Left renal pelvis (tissue), 4 donors: ENCODE data around the gene PLBD2. TPM values are rescaled to one million over a fixed set of nuclear protein-coding genes. Genes with fewer than 3 reads are reported as not detected.

ENCODE experiments used
- DNase-seq, 4 donors: peaks; one replicate each; pipeline ENCODE4 v3.0.0-alpha.2; 2013; ENCODE audit warnings: low read depth in 4 of 4, low spot score in 3 of 4
- polyA plus RNA-seq, 4 donors: library from polyadenylated mRNA; unstranded; fragments of 120-200 nt; gene quantifications; one replicate each; pipeline ENCODE4 v1.2.1, GENCODE V29; 2013; ENCODE audit not compliant: insufficient read length in 4 of 4

PLBD2 gene
- polyA plus RNA-seq, 4 donors, result 17.1 to 28.0 (median 23.0) TPM

- DNase-seq, result no peak
Measured at GRCh38 chr12:113368331-113368730, 9.9 kb downstream of the PLBD2 start.

- DNase-seq, result no peak
Measured at GRCh38 chr12:113369391-113369985, 11.1 kb downstream of the PLBD2 start.

- no peak for DNase-seq
Measured at GRCh38 chr12:113370923-113371682, 12.7 kb downstream of the PLBD2 start.

GRCh38 chr12:113371808-113372207, 13.4 kb downstream of the PLBD2 start:
- no peak for DNase-seq

GRCh38 chr12:113372371-113372770, 14.0 kb downstream of the PLBD2 start:
- DNase-seq, result no peak

GRCh38 chr12:113373440-113373839, 15.1 kb downstream of the PLBD2 start:
- no peak for DNase-seq

GRCh38 chr12:113373969-113374368, 15.6 kb downstream of the PLBD2 start:
- no peak for DNase-seq

GRCh38 chr12:113374823-113375428, 16.5 kb downstream of the PLBD2 start:
- DNase-seq, result no peak

GRCh38 chr12:113378291-113378690, 19.9 kb downstream of the PLBD2 start:
- no peak for DNase-seq

- no peak for DNase-seq
Measured at GRCh38 chr12:113381220-113381619, 22.8 kb downstream of the PLBD2 start.

- DNase-seq, result no peak
Measured at GRCh38 chr12:113382206-113382605, 23.8 kb downstream of the PLBD2 start.

GRCh38 chr12:113384778-113385177, 26.4 kb downstream of the PLBD2 start:
- DNase-seq, result no peak

GRCh38 chr12:113385282-113385882, 27.0 kb downstream of the PLBD2 start:
- no peak for DNase-seq

GRCh38 chr12:113386866-113387566, 28.6 kb downstream of the PLBD2 start:
- no peak for DNase-seq

- DNase-seq, result no peak
Measured at GRCh38 chr12:113387631-113388030, 29.2 kb downstream of the PLBD2 start.

- no peak for DNase-seq
Measured at GRCh38 chr12:113388351-113388750, 30.0 kb downstream of the PLBD2 start.

GRCh38 chr12:113390064-113391043, 32.0 kb downstream of the PLBD2 start:
- DNase-seq, result no peak

- DNase-seq, result no peak
Measured at GRCh38 chr12:113391145-113391544, 32.8 kb downstream of the PLBD2 start.

GRCh38 chr12:113391650-113392337, 33.4 kb downstream of the PLBD2 start:
- DNase-seq, result no peak
